ENCODE measurements around the gene KLHL3.

Gene KLHL3

GRCh38 chr5:137609127-137609526, 126.8 kb downstream of the KLHL3 start:
- Histone ChIP-seq H3K27me3 (ENCODE audit: low read length) (no peaks in the 10 kb centered on the region), H3K9ac (ENCODE audit: low read length) (no peak overlapping the region), H3K4me3 (ENCODE audit: insufficient read depth, low read length, poor library complexity, severe bottlenecking) (no peak overlapping the region), H3K4me2 (ENCODE audit: low read depth, low read length, poor library complexity, severe bottlenecking) (no peak overlapping the region), H3K36me3 (ENCODE audit: low read length) (no peaks in the 10 kb centered on the region), H2AFZ (ENCODE audit: low read depth, low read length, severe bottlenecking) (no peak overlapping the region), H3F3A (ENCODE audit: insufficient read depth) (no peaks in the 10 kb centered on the region), H3K9me2 (replicated peaks; ENCODE audit: insufficient read depth, low read length) (no peaks in the 10 kb centered on the region), H3K27ac (ENCODE audit: low read depth, low read length) (no peak overlapping the region), H3K79me2 (ENCODE audit: insufficient read depth, low read length) (no peaks in the 10 kb centered on the region), H3K9me3 (ENCODE audit: insufficient read depth, low read length) (no peaks in the 10 kb centered on the region), H4K20me1 (ENCODE audit: low read depth, low read length) (no peaks in the 10 kb centered on the region)
- no peak for TF ChIP-seq EZH2phosphoT487 (conservative IDR thresholded peaks at IDR 0.05; ENCODE audit: low read length)
- TF ChIP-seq CTCF (IDR thresholded peaks at IDR 0.05; ENCODE audit: insufficient read depth, low read length, poor library complexity, severe bottlenecking), result no peak

- Histone ChIP-seq H3K4me3 (ENCODE audit: insufficient read depth, low read length, poor library complexity, severe bottlenecking) (no peak overlapping the region), H3K9ac (ENCODE audit: low read length) (no peak overlapping the region), H3K79me2 (ENCODE audit: insufficient read depth, low read length) (no peaks in the 10 kb centered on the region), H2AFZ (ENCODE audit: low read depth, low read length, severe bottlenecking) (no peak overlapping the region), H3K27me3 (ENCODE audit: low read length) (no peaks in the 10 kb centered on the region), H3F3A (ENCODE audit: insufficient read depth) (no peaks in the 10 kb centered on the region), H3K36me3 (ENCODE audit: low read length) (no peaks in the 10 kb centered on the region), H3K9me3 (ENCODE audit: insufficient read depth, low read length) (no peaks in the 10 kb centered on the region), H4K20me1 (ENCODE audit: low read depth, low read length) (no peaks in the 10 kb centered on the region), H3K9me2 (replicated peaks; ENCODE audit: insufficient read depth, low read length) (no peaks in the 10 kb centered on the region), H3K4me2 (ENCODE audit: low read depth, low read length, poor library complexity, severe bottlenecking) (no peak overlapping the region), H3K27ac (ENCODE audit: low read depth, low read length) (no peak overlapping the region)
- TF ChIP-seq CTCF (IDR thresholded peaks at IDR 0.05; ENCODE audit: insufficient read depth, low read length, poor library complexity, severe bottlenecking) (no peak), EZH2phosphoT487 (conservative IDR thresholded peaks at IDR 0.05; ENCODE audit: low read length) (no peak)
Observed at GRCh38 chr5:137607771-137608170, 128.1 kb downstream of the KLHL3 start.

DNA sequence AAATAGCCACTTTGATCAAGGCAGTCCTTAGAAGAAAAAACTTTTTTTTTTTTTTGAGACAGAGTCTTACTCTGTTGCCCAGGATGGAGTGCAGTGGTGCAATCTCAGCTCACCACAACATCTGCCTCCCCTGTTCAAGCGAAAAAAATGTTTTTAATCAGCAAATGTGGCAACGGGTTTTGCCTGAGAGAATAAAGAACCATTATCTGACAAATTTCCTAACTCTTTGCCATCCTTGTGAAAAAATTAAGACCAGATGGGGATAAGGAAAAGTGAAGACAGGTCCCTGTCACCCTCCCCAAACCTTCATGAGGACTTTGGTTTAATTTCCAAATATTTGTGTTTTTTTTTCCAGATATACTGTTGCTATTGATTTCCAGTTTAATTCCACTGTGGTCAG, 129.5 kb downstream of the KLHL3 start:
- Histone ChIP-seq H3F3A (ENCODE audit: insufficient read depth) (no peaks in the 10 kb centered on the region), H3K9me2 (replicated peaks; ENCODE audit: insufficient read depth, low read length) (no peaks in the 10 kb centered on the region), H3K9me3 (ENCODE audit: insufficient read depth, low read length) (no peaks in the 10 kb centered on the region), H3K79me2 (ENCODE audit: insufficient read depth, low read length) (no peaks in the 10 kb centered on the region), H3K4me3 (ENCODE audit: insufficient read depth, low read length, poor library complexity, severe bottlenecking) (no peak overlapping the region), H4K20me1 (ENCODE audit: low read depth, low read length) (no peaks in the 10 kb centered on the region), H3K36me3 (ENCODE audit: low read length) (no peaks in the 10 kb centered on the region), H3K27ac (ENCODE audit: low read depth, low read length) (no peak overlapping the region), H3K27me3 (ENCODE audit: low read length) (no peaks in the 10 kb centered on the region), H3K9ac (ENCODE audit: low read length) (no peak overlapping the region), H3K4me2 (ENCODE audit: low read depth, low read length, poor library complexity, severe bottlenecking) (no peak overlapping the region), H2AFZ (ENCODE audit: low read depth, low read length, severe bottlenecking) (no peak overlapping the region)
- no peak for TF ChIP-seq EZH2phosphoT487 (conservative IDR thresholded peaks at IDR 0.05; ENCODE audit: low read length)
- TF ChIP-seq CTCF (IDR thresholded peaks at IDR 0.05; ENCODE audit: insufficient read depth, low read length, poor library complexity, severe bottlenecking), result no peak
